ENCODE data around the gene HSD17B12.
A peak's percentile ranks its signal among the peaks of the same experiment; 100 is the strongest.

HSD17B12 gene

DNA sequence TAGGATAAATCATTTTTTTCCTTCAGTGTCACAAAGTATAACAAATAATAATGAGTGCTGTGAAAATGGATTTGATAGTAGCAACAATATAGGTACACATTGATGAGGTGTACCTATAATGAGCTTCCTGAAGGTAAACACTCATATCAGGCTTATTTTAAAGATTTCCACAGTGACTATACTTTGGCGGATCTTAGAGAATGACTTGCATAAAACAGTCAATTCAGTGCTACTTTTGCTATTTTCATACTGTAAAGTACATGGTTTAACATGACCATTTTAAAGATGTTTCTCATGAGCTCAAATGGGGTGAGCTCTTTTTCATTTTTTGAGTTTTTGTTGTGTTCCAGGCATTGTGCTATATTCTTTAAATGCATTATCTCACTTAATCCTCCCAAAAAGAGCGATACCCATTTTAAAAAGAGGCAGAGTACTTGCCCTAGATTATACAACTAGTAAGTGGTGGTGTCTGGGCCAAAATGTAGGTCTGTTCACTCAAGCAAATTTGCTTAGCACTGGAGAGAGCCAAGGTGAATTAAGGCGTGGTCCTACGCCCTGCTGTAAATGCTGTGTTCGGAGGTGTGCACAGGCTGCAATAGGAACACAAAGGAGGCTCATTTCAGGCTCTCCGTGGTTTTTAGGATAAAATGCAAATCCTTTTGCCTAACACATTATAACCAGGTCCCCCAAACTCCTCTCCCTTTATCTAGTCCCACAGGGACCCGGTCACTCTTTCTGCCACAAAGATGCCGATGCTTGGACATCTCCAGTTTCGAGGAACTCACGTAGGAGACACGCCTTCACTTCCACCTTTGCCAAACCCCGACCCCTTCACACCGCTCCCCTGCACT is 199.5 kb downstream of the HSD17B12 start:
- TF ChIP-seq, protein P1, sequence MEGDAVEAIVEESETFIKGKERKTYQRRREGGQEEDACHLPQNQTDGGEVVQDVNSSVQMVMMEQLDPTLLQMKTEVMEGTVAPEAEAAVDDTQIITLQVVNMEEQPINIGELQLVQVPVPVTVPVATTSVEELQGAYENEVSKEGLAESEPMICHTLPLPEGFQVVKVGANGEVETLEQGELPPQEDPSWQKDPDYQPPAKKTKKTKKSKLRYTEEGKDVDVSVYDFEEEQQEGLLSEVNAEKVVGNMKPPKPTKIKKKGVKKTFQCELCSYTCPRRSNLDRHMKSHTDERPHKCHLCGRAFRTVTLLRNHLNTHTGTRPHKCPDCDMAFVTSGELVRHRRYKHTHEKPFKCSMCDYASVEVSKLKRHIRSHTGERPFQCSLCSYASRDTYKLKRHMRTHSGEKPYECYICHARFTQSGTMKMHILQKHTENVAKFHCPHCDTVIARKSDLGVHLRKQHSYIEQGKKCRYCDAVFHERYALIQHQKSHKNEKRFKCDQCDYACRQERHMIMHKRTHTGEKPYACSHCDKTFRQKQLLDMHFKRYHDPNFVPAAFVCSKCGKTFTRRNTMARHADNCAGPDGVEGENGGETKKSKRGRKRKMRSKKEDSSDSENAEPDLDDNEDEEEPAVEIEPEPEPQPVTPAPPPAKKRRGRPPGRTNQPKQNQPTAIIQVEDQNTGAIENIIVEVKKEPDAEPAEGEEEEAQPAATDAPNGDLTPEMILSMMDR (IDR thresholded peaks at IDR 0.05; ENCODE audit: low read depth, low read length, missing control alignments): no peak
- DNase-seq (ENCODE audit: extremely low read depth, low read depth): no peak
- H3K4me3 ChIP-seq (replicated peaks; ENCODE audit: low read depth, low read length): peak overlapping the region; percentile 68

DNA sequence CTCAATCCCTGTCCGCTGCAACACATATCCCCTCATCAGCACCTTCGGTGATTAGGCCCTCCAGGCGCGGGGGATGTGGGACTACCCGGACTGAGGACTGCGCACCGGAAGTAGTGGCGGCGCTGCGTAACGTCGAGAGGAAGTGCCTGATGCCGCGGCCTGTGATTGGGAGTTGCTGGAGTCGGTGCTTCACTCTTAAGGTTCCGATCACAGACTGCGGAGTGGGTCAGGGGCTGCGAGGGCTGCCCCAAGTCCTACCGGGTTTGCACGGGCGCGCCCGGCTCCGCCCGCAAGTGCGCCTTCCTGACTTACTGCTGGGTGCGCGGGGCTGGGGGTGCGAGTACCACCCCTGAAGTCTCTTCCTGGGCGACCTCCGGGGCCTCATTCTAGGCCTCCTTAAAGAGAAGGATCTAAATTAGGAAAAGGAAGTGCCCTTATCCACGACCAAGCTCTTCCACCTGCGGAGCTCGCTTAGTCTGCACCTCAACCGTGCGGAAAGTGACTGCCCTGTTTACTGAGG is 200.2 kb downstream of the HSD17B12 start, which contains the start of gene ALKBH3:
Gene ALKBH3 (plus strand): TSS at position 192 of the 520 bp plus-strand sequence. CDS start 1,822 bp downstream, outside the sequence.
- peak within 1 kb of the TSS; percentile 68 for H3K4me3 ChIP-seq (replicated peaks; ENCODE audit: low read depth, low read length)
- TF ChIP-seq, protein P1 (IDR thresholded peaks at IDR 0.05; ENCODE audit: low read depth, low read length, missing control alignments): no peak

DNA sequence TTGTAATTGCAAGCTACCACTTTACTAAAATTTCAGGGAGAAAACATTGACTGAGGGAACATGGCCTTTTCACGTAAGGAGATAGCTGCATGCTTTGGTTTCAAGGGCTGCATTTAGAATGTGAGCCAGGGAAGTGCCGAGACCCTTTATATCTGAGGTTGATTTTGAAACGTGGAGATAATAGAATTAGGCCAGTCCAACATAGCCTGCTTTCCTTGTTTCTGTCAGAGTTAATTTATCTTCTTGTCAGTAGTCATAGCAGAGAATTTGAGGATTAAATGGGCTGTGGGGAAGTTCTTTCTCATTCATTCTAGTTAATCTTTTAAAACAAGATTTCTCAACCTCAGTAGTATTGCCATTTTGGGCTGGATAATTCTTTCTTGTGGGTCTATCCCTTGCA is 212.3 kb downstream of the HSD17B12 start:
- DNase-seq (ENCODE audit: extremely low read depth, low read depth): no peak
- TF ChIP-seq, protein P1 (IDR thresholded peaks at IDR 0.05; ENCODE audit: low read depth, low read length, missing control alignments): no peak
- no peak overlapping the region for H3K4me3 ChIP-seq (replicated peaks; ENCODE audit: low read depth, low read length)

More for the DNA sequence above, 200.2 kb downstream of the HSD17B12 start, which contains the start of gene ALKBH3:
- DNase-seq (ENCODE audit: extremely low read depth, low read depth): peak; percentile 77

DNA sequence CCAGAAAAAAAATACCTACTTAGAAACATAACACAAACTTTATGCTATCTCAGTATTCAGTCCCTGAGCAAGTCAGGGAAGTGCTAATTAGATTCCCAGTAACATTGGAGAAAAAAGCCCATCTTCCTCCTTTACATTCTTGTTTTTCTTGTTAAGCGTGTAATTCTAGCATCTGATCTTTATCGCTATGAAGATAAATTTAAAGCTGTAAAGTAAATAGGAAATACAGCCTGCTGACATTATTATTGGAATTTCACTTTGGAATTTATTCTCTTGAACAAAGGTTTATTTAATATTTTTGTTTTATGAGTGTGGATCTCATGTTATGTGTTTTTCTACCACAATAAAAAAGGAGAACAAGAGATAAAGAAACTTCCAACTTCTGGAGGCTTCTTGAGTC is 214.0 kb downstream of the HSD17B12 start:
- no peak for DNase-seq (ENCODE audit: extremely low read depth, low read depth)
- TF ChIP-seq, protein P1 (IDR thresholded peaks at IDR 0.05; ENCODE audit: low read depth, low read length, missing control alignments): no peak
- H3K4me3 ChIP-seq (replicated peaks; ENCODE audit: low read depth, low read length): no peak overlapping the region

DNA sequence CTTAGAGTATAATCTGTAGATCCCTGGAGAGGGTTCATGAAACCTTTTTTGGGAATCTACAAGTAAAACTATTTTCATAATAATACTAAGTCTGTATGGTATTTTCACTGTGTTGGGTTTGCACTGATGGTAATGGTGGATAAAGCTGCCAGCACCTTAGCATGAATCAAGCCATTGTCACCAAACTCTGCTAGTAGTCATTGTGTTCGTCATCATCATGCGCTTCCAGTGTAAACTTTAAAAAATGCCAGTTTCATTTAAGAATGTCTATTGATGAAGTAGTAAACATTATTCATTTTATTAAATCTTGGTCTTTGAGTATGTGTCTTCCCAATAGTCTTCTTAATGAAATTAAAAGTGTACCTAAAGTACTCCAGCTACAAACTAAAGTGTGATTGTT is 215.1 kb downstream of the HSD17B12 start:
- no peak overlapping the region for H3K4me3 ChIP-seq (replicated peaks; ENCODE audit: low read depth, low read length)
- no peak for DNase-seq (ENCODE audit: extremely low read depth, low read depth)
- TF ChIP-seq, protein P1 (IDR thresholded peaks at IDR 0.05; ENCODE audit: low read depth, low read length, missing control alignments): no peak

DNA sequence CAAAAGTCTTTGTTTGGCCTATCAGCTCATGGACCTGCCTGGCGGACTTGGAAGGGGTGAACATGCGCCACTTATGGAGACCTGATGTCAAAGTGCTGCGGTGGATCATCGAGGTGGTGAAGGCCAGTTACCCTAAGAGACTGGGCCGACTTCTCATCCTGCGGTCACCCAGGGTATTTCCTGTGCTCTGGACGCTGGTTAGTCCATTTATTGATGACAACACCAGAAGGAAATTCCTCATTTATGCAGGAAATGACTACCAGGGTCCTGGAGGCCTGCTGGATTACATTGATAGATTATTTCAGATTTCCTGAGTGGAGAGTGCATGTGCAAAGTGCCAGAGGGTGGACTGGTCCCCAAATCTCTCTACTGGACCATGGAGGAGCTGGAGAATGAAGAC is 218.0 kb downstream of the HSD17B12 start:
- TF ChIP-seq, protein P1 (IDR thresholded peaks at IDR 0.05; ENCODE audit: low read depth, low read length, missing control alignments): no peak
- DNase-seq (ENCODE audit: extremely low read depth, low read depth): no peak
- H3K4me3 ChIP-seq (replicated peaks; ENCODE audit: low read depth, low read length): no peak overlapping the region
